Pulmonary artery endothelial cell (primary cell): ENCODE measurements around the gene CCDC83. TPM values are rescaled to one million over a fixed set of nuclear protein-coding genes. Genes with fewer than 3 reads are reported as not detected.

Experiments used
- total RNA-seq: library from RNA; depleted of rRNA; stranded (reverse); fragments of >200 nt; gene quantifications from 2 replicates; pipeline ENCODE4 v1.2.3, GENCODE V29; 2014

CCDC83 gene
- total RNA-seq, 1 donor from 2014 or later, result not detected

Other genes starting within 250 kb of the CCDC83 start
- gene DLG2, start 228.0 kb upstream of the CCDC83 start, total RNA-seq, result 0.42 and 0.66 TPM in 2 replicates
- 53.0 and 71.9 TPM in 2 replicates for gene TMEM126B, start 226.8 kb upstream of the CCDC83 start, total RNA-seq
- 48.5 and 55.6 TPM in 2 replicates for gene TMEM126A, start 207.4 kb upstream of the CCDC83 start, total RNA-seq
- gene CREBZF, start 190.3 kb upstream of the CCDC83 start, total RNA-seq, result 27.5 and 40.4 TPM in 2 replicates
- not detected in 2 replicates for gene CCDC89, start 169.2 kb upstream of the CCDC83 start, total RNA-seq
- gene SYTL2, start 44.2 kb upstream of the CCDC83 start, total RNA-seq, result 0.46 and 0.53 TPM in 2 replicates
- gene PICALM, start 213.7 kb downstream of the CCDC83 start, total RNA-seq, result 265 and 284 TPM in 2 replicates